Thymus (tissue), 11 donors: ENCODE results near the gene NECAB2. TPM values are rescaled to one million over a fixed set of nuclear protein-coding genes. Genes with fewer than 3 reads are reported as not detected.

Source experiments
- DNase-seq, 9 donors: peaks; one replicate each; pipeline ENCODE4 v3.0.0-alpha.2; 2013; ENCODE audit warnings: low spot score in 9 of 9, low read depth in 6 of 9, missing footprints in 1 of 9
- H3K27ac ChIP-seq, 2 donors: one replicate each; pipeline ENCODE4 v1.5.1; 2013; ENCODE audit warnings: control low read depth in 1 of 2, low read depth in 1 of 2, low read length in 1 of 2, mild to moderate bottlenecking in 1 of 2, moderate library complexity in 1 of 2
- H3K27me3 ChIP-seq, 2 donors: one replicate each; pipeline ENCODE4 v1.5.1; 2013; ENCODE audit warnings: low read length in 1 of 2; ENCODE audit not compliant: control insufficient read depth in 2 of 2, insufficient read depth in 1 of 2
- H3K36me3 ChIP-seq, 2 donors: one replicate each; pipeline ENCODE4 v1.5.1; 2013; ENCODE audit warnings: low read length in 1 of 2, mild to moderate bottlenecking in 1 of 2, moderate library complexity in 1 of 2; ENCODE audit not compliant: control insufficient read depth in 2 of 2, insufficient read depth in 2 of 2
- H3K4me1 ChIP-seq, 2 donors: one replicate each; pipeline ENCODE4 v1.5.1; 2013; ENCODE audit warnings: low read length in 2 of 2; ENCODE audit not compliant: control insufficient read depth in 2 of 2, insufficient read depth in 2 of 2
- H3K4me3 ChIP-seq, 2 donors: one replicate each; pipeline ENCODE4 v1.5.1; 2013; ENCODE audit warnings: low read length in 2 of 2, control low read depth in 1 of 2, mild to moderate bottlenecking in 1 of 2
- H3K9me3 ChIP-seq, 2 donors: one replicate each; pipeline ENCODE4 v1.5.1; 2013; ENCODE audit warnings: low read length in 1 of 2, mild to moderate bottlenecking in 1 of 2; ENCODE audit not compliant: control insufficient read depth in 2 of 2, insufficient read depth in 1 of 2
- WGBS: extraction: QIAGEN DNeasy Blood & Tissue Kit; methylation state at CpG from one replicate; pipeline ENCODE4 v1.1.7; 2013; 5-methylcytosine and 5-hydroxymethylcytosine counted together
- polyA plus RNA-seq: library from polyadenylated mRNA; stranded (reverse); fragments of 200-250 nt; gene quantifications from one replicate; pipeline ENCODE4 v1.2.3, GENCODE V29; 2013
- total RNA-seq: library from RNA; stranded (reverse); fragments of 120-200 nt; gene quantifications from one replicate; pipeline ENCODE4 v1.2.4, GENCODE V29; 2013
- donor health status: healthy.

NECAB2 gene
- total and polyA plus RNA-seq, 2 donors, result 0.19 to 0.75 TPM

DNA sequence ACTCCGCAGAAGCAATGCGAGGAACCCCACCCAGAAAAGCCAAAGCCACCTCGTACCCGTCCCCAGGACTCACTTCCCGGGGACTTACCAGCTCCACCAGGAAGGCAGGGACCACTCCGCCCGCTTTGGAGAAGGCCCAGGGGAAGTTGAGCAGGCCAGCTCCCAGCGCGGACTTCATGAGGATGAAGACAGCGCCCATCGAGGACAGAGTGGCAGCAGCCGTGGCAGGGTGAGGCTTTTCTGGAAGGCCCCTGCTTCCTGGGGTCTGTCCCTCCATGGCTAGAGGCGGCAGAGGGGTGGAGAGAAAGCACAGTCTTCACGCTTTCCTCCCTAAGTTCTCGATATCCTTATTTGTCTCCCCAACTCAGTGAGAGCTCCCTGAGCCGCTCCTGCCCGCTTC, 73.8 kb downstream of the NECAB2 start:
- no peaks in the 10 kb centered on the region for H3K36me3 ChIP-seq
- H3K4me1 ChIP-seq, result peaks cover 0 to 6% of the 10 kb centered on the region in 2 donors
- 89% methylated on average over 17 of the region's 17 CpGs for WGBS
- no peak overlapping the region for H3K27ac ChIP-seq
- H3K4me3 ChIP-seq, result no peak overlapping the region
- H3K27me3 ChIP-seq, result peaks cover 0 to 47% of the 10 kb centered on the region in 2 donors
- no peaks in the 10 kb centered on the region for H3K9me3 ChIP-seq
- no peak for DNase-seq

DNA sequence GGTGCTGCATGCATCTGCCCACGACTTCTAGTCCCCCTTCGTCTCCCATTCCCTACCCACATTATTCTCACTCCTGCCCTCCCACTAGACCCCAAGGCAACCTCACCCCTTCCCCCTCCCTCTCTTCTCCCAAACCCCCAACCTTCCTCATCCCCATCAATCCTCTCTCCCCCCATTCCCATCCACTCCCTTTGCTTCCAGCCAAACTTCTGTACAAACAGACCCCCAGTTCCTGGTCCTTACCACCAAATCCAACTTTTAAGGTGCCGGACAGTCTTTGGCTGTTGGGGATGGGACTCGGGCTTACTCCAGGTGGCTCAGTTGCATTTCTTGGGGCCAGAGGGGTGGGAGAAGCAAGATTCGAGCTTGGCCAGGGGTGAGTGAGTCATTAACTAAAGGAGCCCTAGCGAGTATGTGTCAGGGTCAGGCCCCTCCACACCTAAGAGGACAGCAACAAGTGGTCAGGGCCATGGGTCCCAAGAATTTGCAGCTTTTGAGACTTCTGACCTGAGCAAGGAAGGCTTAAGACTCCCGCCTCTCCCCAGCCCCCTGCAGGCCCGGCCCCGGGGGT, 74.3 kb downstream of the NECAB2 start, which contains the start of gene SLC38A8:
Gene SLC38A8 (minus strand): TSS at position 488 of the 571 bp plus-strand sequence. CDS start 638 bp downstream, outside the sequence.
- WGBS, result 65% methylated on average over 9 of the region's 9 CpGs
- H3K4me1 ChIP-seq, result peaks cover 0 to 6% of the 10 kb centered on the region in 2 donors
- DNase-seq, result no peak
- H3K27ac ChIP-seq, result no peak within 1 kb of the TSS
- peaks cover 0 to 47% of the 10 kb centered on the region in 2 donors for H3K27me3 ChIP-seq
- H3K36me3 ChIP-seq, result peaks cover 0 to 3% of the 10 kb centered on the region in 2 donors
- no peaks in the 10 kb centered on the region for H3K9me3 ChIP-seq
- no peak within 1 kb of the TSS for H3K4me3 ChIP-seq

DNA sequence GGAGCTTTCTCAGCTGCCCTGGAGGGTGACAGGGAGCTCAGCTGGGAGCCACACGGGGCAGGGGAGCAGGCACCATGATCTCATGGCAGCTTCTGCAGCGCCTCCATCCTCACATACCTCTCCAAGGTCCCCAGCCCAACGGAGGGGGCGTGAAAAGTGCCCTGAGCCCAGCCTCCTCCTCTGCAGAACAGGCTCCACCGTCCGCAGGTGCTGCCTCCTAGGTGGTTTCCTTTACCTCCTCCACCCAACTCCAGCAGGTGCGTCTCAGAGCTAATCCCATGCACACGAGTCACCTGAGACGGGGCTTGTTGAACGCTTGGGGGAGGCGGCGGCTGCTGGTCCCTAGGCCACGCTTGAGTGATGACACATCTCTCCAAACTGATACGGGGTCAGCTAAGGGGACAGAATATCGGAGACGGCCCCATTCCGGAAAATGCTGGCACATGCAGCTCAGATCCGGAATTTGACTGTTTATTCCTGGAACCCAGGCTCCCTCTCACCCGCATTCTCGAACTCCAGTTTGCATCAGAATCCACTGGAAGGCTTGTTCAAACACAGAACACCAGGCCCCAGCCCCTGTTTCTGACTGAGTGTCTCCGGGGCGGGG, 74.9 kb downstream of the NECAB2 start:
- no peak overlapping the region for H3K4me3 ChIP-seq
- peaks cover 0 to 47% of the 10 kb centered on the region in 2 donors for H3K27me3 ChIP-seq
- no peak overlapping the region for H3K27ac ChIP-seq
- 69% methylated on average over 22 of the region's 22 CpGs for WGBS
- DNase-seq, result peak in 1 of 9 donors; percentile 18
- H3K9me3 ChIP-seq, result no peaks in the 10 kb centered on the region
- H3K4me1 ChIP-seq, result peaks cover 0 to 6% of the 10 kb centered on the region in 2 donors
- peaks cover 0 to 5% of the 10 kb centered on the region in 2 donors for H3K36me3 ChIP-seq

DNA sequence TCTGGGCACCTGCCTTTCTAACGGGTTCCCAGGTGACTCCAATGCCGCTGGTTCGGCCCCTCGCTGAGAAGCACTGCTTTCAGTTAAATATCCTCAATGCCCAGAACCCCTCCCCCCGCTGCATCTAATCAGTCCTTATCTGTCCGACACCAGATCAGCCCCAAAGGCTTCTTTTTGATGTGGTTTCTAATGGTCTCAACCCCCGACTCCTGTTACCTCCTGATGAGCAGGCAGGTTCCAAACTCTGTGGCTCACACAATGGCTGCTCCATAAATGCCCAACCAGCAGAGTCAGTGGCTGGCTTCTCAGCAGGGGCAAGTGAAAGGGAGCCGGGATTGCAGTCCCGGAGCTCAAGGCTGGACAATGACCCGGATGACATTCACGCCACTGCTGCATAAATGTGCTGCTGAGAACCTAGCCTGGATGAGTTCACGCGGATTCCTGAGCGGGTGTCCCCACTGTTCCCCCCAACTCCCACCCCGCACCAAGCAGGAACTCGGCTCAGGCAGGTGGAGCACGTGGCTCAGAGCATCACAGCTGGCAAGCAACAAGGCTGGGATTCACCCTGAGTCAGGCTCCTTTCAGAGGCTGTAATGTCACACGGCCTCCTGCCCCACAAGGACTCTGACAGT, 75.6 kb downstream of the NECAB2 start:
- peaks cover 0 to 47% of the 10 kb centered on the region in 2 donors for H3K27me3 ChIP-seq
- peaks cover 0 to 6% of the 10 kb centered on the region in 2 donors for H3K4me1 ChIP-seq
- no peaks in the 10 kb centered on the region for H3K9me3 ChIP-seq
- WGBS, result 47% methylated on average over 18 of the region's 18 CpGs
- H3K27ac ChIP-seq, result no peak overlapping the region
- no peak overlapping the region for H3K4me3 ChIP-seq
- DNase-seq, result no peak
- H3K36me3 ChIP-seq, result peaks cover 0 to 10% of the 10 kb centered on the region in 2 donors

DNA sequence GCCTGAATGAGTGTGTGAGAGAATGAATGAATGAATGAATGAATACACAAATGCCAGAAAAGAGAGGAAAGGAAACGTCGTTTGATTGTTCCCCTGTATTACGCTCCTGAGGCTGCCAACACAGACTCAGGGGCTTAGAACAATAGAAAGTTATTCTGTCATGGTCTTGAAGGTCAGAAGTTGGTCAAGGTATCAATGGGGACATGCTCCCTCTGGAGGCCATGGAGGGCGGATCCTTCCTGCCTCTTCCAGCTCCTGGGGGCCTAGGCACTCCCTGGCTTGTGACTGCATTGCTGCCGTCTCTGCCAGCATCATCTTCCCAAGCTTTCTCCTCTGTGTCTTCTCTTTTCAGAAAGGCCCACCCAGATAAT, 76.1 kb downstream of the NECAB2 start:
- Histone ChIP-seq H3K4me3 (no peak overlapping the region), H3K27ac (no peak overlapping the region), H3K9me3 (no peaks in the 10 kb centered on the region), H3K36me3 (peaks cover 0 to 10% of the 10 kb centered on the region in 2 donors), H3K4me1 (peaks cover 0 to 6% of the 10 kb centered on the region in 2 donors), H3K27me3 (peaks cover 0 to 47% of the 10 kb centered on the region in 2 donors)
- 35% methylated on average over 5 of the region's 5 CpGs for WGBS
- no peak for DNase-seq

DNA sequence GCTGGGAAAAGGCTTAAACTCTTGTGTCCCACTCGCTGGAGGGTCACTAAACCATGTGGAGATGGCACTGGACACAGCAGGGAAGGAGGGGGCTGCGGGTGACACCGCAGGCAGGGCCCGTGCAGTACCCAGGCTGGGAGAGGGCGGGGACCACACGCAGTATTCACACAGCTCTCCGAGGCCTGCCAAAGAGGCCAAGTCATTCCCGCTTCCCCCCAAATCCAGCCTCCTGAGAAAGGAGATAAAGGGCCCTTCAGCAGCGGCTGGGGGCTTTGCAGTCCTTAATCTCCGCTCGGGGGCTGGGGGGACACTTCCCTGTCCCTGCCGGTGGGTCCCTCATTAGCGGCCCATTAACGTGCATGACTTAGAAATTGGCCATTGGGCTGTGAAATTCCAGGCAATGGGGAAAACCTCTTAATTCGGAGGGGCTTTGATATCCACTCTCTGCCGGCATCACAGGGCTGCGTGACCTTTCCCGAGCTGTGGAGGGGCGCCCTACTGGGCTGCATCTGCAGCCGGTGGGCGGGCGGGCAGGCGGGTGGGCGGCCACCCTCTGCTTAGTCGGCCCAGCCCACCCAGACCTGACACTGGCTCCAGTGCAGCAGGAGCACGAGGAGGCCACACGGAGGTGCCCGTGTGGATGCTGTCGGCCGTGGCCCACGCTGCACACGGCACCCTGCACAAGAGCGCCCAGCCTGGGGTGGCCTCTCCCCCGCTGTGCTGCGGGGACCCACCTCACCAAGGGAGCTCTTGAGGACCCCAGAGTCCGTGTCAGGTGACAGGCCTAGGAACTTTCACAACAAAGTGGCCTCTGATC, 77.2 kb downstream of the NECAB2 start:
- no peak overlapping the region for H3K27ac ChIP-seq
- no peak overlapping the region for H3K4me3 ChIP-seq
- no peaks in the 10 kb centered on the region for H3K9me3 ChIP-seq
- whole genome bisulfite sequencing, result 71% methylated on average over 36 of the region's 36 CpGs
- peaks cover 0 to 43% of the 10 kb centered on the region in 2 donors for H3K27me3 ChIP-seq
- H3K36me3 ChIP-seq, result peaks cover 6 to 14% of the 10 kb centered on the region in 2 donors
- DNase-seq, result no peak
- H3K4me1 ChIP-seq, result peaks cover 0 to 6% of the 10 kb centered on the region in 2 donors

DNA sequence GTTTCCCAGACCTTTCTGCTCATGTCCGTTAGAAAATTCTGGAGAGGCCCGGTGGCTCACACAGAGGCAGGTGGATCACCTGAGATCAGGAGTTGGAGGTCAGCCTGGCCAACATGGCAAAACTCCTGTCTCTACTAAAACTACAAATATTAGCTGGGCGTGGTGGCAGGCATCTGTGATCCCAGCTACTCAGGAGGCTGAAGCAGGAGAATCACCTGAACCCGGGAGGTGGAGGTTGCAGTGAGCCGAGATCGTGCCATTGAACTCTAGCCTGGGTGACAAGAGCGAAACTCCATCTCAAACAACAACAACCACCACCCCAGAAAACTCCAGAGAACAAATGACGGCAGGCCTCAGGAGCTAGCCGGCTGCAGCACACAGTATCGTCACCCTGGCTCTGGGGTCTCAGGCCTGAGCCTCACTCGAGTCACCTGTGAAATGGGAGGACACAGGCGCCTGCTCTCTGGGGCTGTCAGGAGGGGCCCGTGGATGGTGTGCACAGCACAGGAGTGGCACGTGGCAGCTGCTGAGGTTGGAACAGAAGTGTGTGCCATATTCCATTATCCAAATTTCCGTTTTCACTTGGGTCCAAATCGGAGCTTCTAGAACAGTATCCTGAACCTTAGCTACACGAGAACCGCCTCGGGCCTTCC, 77.9 kb downstream of the NECAB2 start:
- WGBS, result 97% methylated on average over 19 of the region's 19 CpGs
- Histone ChIP-seq H3K9me3 (no peaks in the 10 kb centered on the region), H3K27ac (no peak overlapping the region), H3K27me3 (peaks cover 0 to 37% of the 10 kb centered on the region in 2 donors), H3K4me3 (no peak overlapping the region), H3K36me3 (peaks cover 6 to 14% of the 10 kb centered on the region in 2 donors), H3K4me1 (peaks cover 0 to 6% of the 10 kb centered on the region in 2 donors)
- DNase-seq, result no peak

DNA sequence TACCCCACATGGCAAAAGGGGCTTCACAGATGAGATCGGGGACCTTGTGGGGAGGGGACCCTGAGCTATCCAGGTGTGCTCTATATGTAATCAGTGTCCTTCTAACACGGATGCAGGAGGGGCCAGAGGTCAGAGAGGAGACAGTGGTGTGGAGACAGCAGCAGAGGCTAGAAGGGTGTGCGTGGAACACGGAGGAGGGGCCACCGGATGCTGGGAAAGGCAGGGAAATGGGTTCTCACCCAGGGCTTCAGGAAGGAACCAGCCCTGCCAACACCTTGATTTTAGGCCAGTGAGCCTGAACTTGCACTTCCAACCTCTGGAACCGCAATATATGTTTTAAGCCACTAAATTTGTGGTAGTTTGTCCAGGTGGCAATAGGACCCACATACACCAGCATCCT, 79.2 kb downstream of the NECAB2 start:
- WGBS, result 96% methylated on average over 6 of the region's 6 CpGs
- no peak overlapping the region for H3K4me3 ChIP-seq
- peaks cover 0 to 28% of the 10 kb centered on the region in 2 donors for H3K27me3 ChIP-seq
- peaks cover 8 to 18% of the 10 kb centered on the region in 2 donors for H3K36me3 ChIP-seq
- DNase-seq, result no peak
- no peak overlapping the region for H3K27ac ChIP-seq
- no peaks in the 10 kb centered on the region for H3K9me3 ChIP-seq
- H3K4me1 ChIP-seq, result peaks cover 0 to 6% of the 10 kb centered on the region in 2 donors
